ENCODE results near the gene RFXANK.
"Not testable (repeated sequence)": the region's sequence is repeated elsewhere in the genome, so short reads cannot be mapped to it uniquely, and the experiment has no call there.

The RFXANK gene

GRCh38 chr19:19192078-19192882, at the start of gene RFXANK, which contains the start of gene BORCS8:
Gene RFXANK, plus strand, starts transcription at chr19:19192258. Its CDS starts 1,689 bp downstream, at chr19:19193947.
Gene BORCS8, minus strand, starts transcription at chr19:19192152. Its CDS starts 35 bp downstream, at chr19:19192117.
- DNase-seq (ENCODE audit: low read depth in 1 of 2, low spot score in 1 of 2), result peak; percentile 74 to 98
- no peak for TF ChIP-seq JUND (IDR thresholded peaks at IDR 0.05; ENCODE audit: low read depth)
- in situ Hi-C loops (cut with HindIII; ENCODE audit: low pct_unique_long_range_greater_than_20kb, low sequenced_read_pairs), result no loop called here

- no peak for TF ChIP-seq JUND (IDR thresholded peaks at IDR 0.05; ENCODE audit: low read depth)
- in situ Hi-C loops (cut with HindIII; ENCODE audit: low pct_unique_long_range_greater_than_20kb, low sequenced_read_pairs), result no loop called here
- DNase-seq (ENCODE audit: low read depth in 1 of 2, low spot score in 1 of 2), result peak in 1 of 2 experiments; percentile 15
These were observed 49.7 kb upstream of the RFXANK start for GRCh38 chr19:19142347-19142746.

GRCh38 chr19:19145281-19145680, 46.8 kb upstream of the RFXANK start:
- no peak for TF ChIP-seq JUND (IDR thresholded peaks at IDR 0.05; ENCODE audit: low read depth)
- in situ Hi-C loops (cut with HindIII; ENCODE audit: low pct_unique_long_range_greater_than_20kb, low sequenced_read_pairs), result no loop called here
- DNase-seq (ENCODE audit: low read depth in 1 of 2, low spot score in 1 of 2), result no peak

- TF ChIP-seq JUND (IDR thresholded peaks at IDR 0.05; ENCODE audit: low read depth), result no peak
- DNase-seq (ENCODE audit: low read depth in 1 of 2, low spot score in 1 of 2), result peak; percentile 64 to 71
- in situ Hi-C loops (cut with HindIII; ENCODE audit: low pct_unique_long_range_greater_than_20kb, low sequenced_read_pairs), result no loop called here
These were observed 46.1 kb upstream of the RFXANK start for GRCh38 chr19:19145684-19146608.

GRCh38 chr19:19146865-19147264, 45.2 kb upstream of the RFXANK start:
- in situ Hi-C loops (cut with HindIII; ENCODE audit: low pct_unique_long_range_greater_than_20kb, low sequenced_read_pairs), result no loop called here
- no peak for DNase-seq (ENCODE audit: low read depth in 1 of 2, low spot score in 1 of 2)
- TF ChIP-seq JUND (IDR thresholded peaks at IDR 0.05; ENCODE audit: low read depth), result no peak

GRCh38 chr19:19147344-19147743, 44.7 kb upstream of the RFXANK start:
- in situ Hi-C loops (cut with HindIII; ENCODE audit: low pct_unique_long_range_greater_than_20kb, low sequenced_read_pairs), result no loop called here
- no peak for TF ChIP-seq JUND (IDR thresholded peaks at IDR 0.05; ENCODE audit: low read depth)
- no peak for DNase-seq (ENCODE audit: low read depth in 1 of 2, low spot score in 1 of 2)

GRCh38 chr19:19148504-19148903, 43.6 kb upstream of the RFXANK start:
- DNase-seq (ENCODE audit: low read depth in 1 of 2, low spot score in 1 of 2); in situ Hi-C loops (cut with HindIII; ENCODE audit: low pct_unique_long_range_greater_than_20kb, low sequenced_read_pairs): not testable (repeated sequence)

- in situ Hi-C loops (cut with HindIII; ENCODE audit: low pct_unique_long_range_greater_than_20kb, low sequenced_read_pairs), result no loop called here
- TF ChIP-seq JUND (IDR thresholded peaks at IDR 0.05; ENCODE audit: low read depth), result no peak
- no peak for DNase-seq (ENCODE audit: low read depth in 1 of 2, low spot score in 1 of 2)
These were observed 42.6 kb upstream of the RFXANK start for GRCh38 chr19:19149435-19149834.

- in situ Hi-C loops (cut with HindIII; ENCODE audit: low pct_unique_long_range_greater_than_20kb, low sequenced_read_pairs), result no loop called here
These were observed 40.6 kb upstream of the RFXANK start for GRCh38 chr19:19151418-19151817.

GRCh38 chr19:19152668-19153384, 39.2 kb upstream of the RFXANK start:
- in situ Hi-C loops (cut with HindIII; ENCODE audit: low pct_unique_long_range_greater_than_20kb, low sequenced_read_pairs), result no loop called here

More at GRCh38 chr19:19151418-19151817, 40.6 kb upstream of the RFXANK start:
- TF ChIP-seq JUND (IDR thresholded peaks at IDR 0.05; ENCODE audit: low read depth), result no peak
- DNase-seq (ENCODE audit: low read depth in 1 of 2, low spot score in 1 of 2), result no peak

GRCh38 chr19:19154768-19155494, 37.1 kb upstream of the RFXANK start:
- DNase-seq (ENCODE audit: low read depth in 1 of 2, low spot score in 1 of 2), result no peak
- in situ Hi-C loops (cut with HindIII; ENCODE audit: low pct_unique_long_range_greater_than_20kb, low sequenced_read_pairs), result no loop called here
- TF ChIP-seq JUND (IDR thresholded peaks at IDR 0.05; ENCODE audit: low read depth), result no peak

More at GRCh38 chr19:19152668-19153384, 39.2 kb upstream of the RFXANK start:
- DNase-seq (ENCODE audit: low read depth in 1 of 2, low spot score in 1 of 2), result no peak
- no peak for TF ChIP-seq JUND (IDR thresholded peaks at IDR 0.05; ENCODE audit: low read depth)
